ENCODE measurements around the gene SRC.

The SRC gene

GRCh38 chr20:37447688-37448087 lies 101.7 kb downstream of the SRC start:
- no peaks in the 10 kb centered on the region for H3K9me3 ChIP-seq
- H3K27me3 ChIP-seq, result peaks cover 7% of the 10 kb centered on the region
- no peak overlapping the region for H3K4me3 ChIP-seq (ENCODE audit: low read depth in 1 of 2, low read length in 1 of 2)
- no peak for TF ChIP-seq CTCF (IDR thresholded peaks at IDR 0.05)
- H3K36me3 ChIP-seq, result no peaks in the 10 kb centered on the region
- no peak overlapping the region for H3K27ac ChIP-seq
- no peaks in the 10 kb centered on the region for H3K4me1 ChIP-seq (ENCODE audit: control insufficient read depth in 1 of 2, insufficient read depth in 1 of 2, low read depth in 1 of 2, low read length in 1 of 2)

GRCh38 chr20:37449276-37449675 lies 103.3 kb downstream of the SRC start:
- peaks cover 10% of the 10 kb centered on the region for H3K27me3 ChIP-seq
- no peak overlapping the region for H3K4me3 ChIP-seq (ENCODE audit: low read depth in 1 of 2, low read length in 1 of 2)
- H3K27ac ChIP-seq, result no peak overlapping the region
- no peaks in the 10 kb centered on the region for H3K36me3 ChIP-seq
- H3K4me1 ChIP-seq (ENCODE audit: control insufficient read depth in 1 of 2, insufficient read depth in 1 of 2, low read depth in 1 of 2, low read length in 1 of 2), result no peaks in the 10 kb centered on the region
- no peaks in the 10 kb centered on the region for H3K9me3 ChIP-seq
- no peak for TF ChIP-seq CTCF (IDR thresholded peaks at IDR 0.05)

- Histone ChIP-seq H3K27ac (no peak overlapping the region), H3K27me3 (peaks cover 15% of the 10 kb centered on the region), H3K4me3 (ENCODE audit: low read depth in 1 of 2, low read length in 1 of 2) (no peak overlapping the region), H3K9me3 (no peaks in the 10 kb centered on the region), H3K4me1 (ENCODE audit: control insufficient read depth in 1 of 2, insufficient read depth in 1 of 2, low read depth in 1 of 2, low read length in 1 of 2) (no peaks in the 10 kb centered on the region), H3K36me3 (no peaks in the 10 kb centered on the region)
- TF ChIP-seq CTCF (IDR thresholded peaks at IDR 0.05), result no peak
These were observed 104.4 kb downstream of the SRC start for GRCh38 chr20:37450344-37450743.

DNA sequence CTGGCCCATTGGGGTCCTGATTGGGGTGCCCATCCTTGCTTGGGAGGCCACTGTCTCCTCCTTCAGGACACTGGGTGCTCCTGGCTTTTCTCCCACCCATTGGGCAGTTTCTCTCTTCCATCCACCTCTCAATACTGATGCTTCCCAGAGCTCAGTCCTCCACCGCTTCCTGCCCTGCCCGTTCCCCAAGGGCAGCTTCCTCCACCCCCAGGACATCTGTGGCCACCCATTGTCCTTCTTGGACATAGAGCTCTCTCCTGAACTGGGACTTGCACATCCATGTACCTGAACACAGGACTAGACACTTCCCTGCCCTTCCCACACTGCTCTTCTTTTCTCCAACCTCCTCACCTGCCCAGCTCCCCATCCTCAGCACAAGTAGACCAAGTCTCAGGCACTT lies 105.7 kb downstream of the SRC start:
- H3K36me3 ChIP-seq, result no peaks in the 10 kb centered on the region
- H3K27ac ChIP-seq, result no peak overlapping the region
- H3K27me3 ChIP-seq, result peaks cover 15% of the 10 kb centered on the region
- no peaks in the 10 kb centered on the region for H3K4me1 ChIP-seq (ENCODE audit: control insufficient read depth in 1 of 2, insufficient read depth in 1 of 2, low read depth in 1 of 2, low read length in 1 of 2)
- no peaks in the 10 kb centered on the region for H3K9me3 ChIP-seq
- no peak for TF ChIP-seq CTCF (IDR thresholded peaks at IDR 0.05)
- H3K4me3 ChIP-seq (ENCODE audit: low read depth in 1 of 2, low read length in 1 of 2), result no peak overlapping the region

- TF ChIP-seq CTCF (IDR thresholded peaks at IDR 0.05), result no peak
- Histone ChIP-seq H3K27ac (no peak overlapping the region), H3K27me3 (peaks cover 15% of the 10 kb centered on the region)
These were observed 106.3 kb downstream of the SRC start for GRCh38 chr20:37452236-37452635.

DNA sequence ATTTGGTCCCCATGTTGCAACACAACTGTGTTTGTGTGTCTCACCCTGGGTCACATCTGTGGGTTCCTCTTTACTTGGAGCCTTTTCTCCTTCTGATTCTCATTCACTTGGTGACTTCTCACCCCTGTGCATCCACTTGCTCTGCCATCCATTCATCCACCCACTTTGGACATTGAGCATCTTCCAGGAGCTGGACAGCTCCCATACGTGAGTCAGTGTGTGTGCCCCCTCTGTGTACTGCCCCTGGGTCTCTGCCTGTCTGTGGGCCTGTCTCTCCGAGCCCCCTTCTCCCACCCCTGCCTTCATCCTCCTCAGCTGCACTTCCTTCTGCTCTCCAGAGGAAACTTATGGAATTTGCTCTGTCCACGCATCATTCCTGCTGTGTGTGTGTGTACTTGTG lies 107.3 kb downstream of the SRC start:
- Histone ChIP-seq H3K27me3 (peaks cover 15% of the 10 kb centered on the region), H3K27ac (no peak overlapping the region), H3K9me3 (no peaks in the 10 kb centered on the region), H3K4me1 (ENCODE audit: control insufficient read depth in 1 of 2, insufficient read depth in 1 of 2, low read depth in 1 of 2, low read length in 1 of 2) (no peaks in the 10 kb centered on the region), H3K36me3 (no peaks in the 10 kb centered on the region), H3K4me3 (ENCODE audit: low read depth in 1 of 2, low read length in 1 of 2) (no peak overlapping the region)
- no peak for TF ChIP-seq CTCF (IDR thresholded peaks at IDR 0.05)

More at GRCh38 chr20:37452236-37452635, 106.3 kb downstream of the SRC start:
- H3K4me3 ChIP-seq (ENCODE audit: low read depth in 1 of 2, low read length in 1 of 2), result no peak overlapping the region
- H3K36me3 ChIP-seq, result no peaks in the 10 kb centered on the region
- H3K9me3 ChIP-seq, result no peaks in the 10 kb centered on the region
- H3K4me1 ChIP-seq (ENCODE audit: control insufficient read depth in 1 of 2, insufficient read depth in 1 of 2, low read depth in 1 of 2, low read length in 1 of 2), result no peaks in the 10 kb centered on the region
